ENCODE data around the gene FGFR2. TPM values are rescaled to one million over a fixed set of nuclear protein-coding genes. Genes with fewer than 3 reads are reported as not detected.

FGFR2 gene
- total RNA-seq, 1 experiment from 2014 or later, result 19.7 TPM

DNA sequence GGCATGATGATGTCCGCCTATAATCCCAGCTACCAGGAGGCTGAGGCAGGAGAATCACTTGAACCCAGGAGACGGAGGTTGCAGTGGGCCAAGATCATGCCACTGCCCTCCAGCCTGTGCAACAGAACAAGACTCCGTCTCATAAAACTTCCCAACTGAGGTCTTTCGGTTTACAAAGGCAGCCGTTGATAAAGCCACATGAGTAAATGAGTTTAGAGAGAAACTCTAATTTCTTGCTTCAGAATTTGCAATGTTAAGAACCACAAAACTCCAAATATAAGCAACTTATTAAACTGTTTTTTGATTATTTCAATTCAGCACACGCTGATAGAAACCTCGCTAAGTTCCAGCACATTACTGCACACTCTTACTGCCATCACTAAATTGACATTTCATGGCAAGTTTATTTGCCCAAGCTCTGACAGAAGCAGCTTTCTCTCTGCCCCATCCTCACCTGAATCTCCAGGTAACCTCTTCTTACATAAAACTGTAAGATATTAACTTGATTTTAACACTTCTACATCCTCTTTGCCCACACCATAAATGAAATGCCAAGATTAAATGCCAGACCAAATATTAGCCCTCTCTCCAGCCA is 67.7 kb downstream of the FGFR2 start (continued):
- TF ChIP-seq, protein P1, sequence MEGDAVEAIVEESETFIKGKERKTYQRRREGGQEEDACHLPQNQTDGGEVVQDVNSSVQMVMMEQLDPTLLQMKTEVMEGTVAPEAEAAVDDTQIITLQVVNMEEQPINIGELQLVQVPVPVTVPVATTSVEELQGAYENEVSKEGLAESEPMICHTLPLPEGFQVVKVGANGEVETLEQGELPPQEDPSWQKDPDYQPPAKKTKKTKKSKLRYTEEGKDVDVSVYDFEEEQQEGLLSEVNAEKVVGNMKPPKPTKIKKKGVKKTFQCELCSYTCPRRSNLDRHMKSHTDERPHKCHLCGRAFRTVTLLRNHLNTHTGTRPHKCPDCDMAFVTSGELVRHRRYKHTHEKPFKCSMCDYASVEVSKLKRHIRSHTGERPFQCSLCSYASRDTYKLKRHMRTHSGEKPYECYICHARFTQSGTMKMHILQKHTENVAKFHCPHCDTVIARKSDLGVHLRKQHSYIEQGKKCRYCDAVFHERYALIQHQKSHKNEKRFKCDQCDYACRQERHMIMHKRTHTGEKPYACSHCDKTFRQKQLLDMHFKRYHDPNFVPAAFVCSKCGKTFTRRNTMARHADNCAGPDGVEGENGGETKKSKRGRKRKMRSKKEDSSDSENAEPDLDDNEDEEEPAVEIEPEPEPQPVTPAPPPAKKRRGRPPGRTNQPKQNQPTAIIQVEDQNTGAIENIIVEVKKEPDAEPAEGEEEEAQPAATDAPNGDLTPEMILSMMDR (IDR thresholded peaks at IDR 0.05 in 2 of 3, conservative IDR thresholded peaks at IDR 0.05 in 1 of 3; ENCODE audit: borderline replicate concordance in 1 of 3, insufficient read depth in 1 of 3, low read depth in 2 of 3, low read length in 2 of 3), result no peak
- TF ChIP-seq POLR2A (IDR thresholded peaks at IDR 0.05; ENCODE audit: borderline replicate concordance, extremely low read depth, insufficient read depth, insufficient read length) (no peak), TCF7L2 (IDR thresholded peaks at IDR 0.05; ENCODE audit: borderline replicate concordance, extremely low read depth, insufficient read depth, insufficient read length) (no peak), ZFX (IDR thresholded peaks at IDR 0.05) (no peak), SRF (IDR thresholded peaks at IDR 0.05; ENCODE audit: low read depth) (no peak), EZH2 (IDR thresholded peaks at IDR 0.05) (no peak)
- TF ChIP-seq, protein P2, sequence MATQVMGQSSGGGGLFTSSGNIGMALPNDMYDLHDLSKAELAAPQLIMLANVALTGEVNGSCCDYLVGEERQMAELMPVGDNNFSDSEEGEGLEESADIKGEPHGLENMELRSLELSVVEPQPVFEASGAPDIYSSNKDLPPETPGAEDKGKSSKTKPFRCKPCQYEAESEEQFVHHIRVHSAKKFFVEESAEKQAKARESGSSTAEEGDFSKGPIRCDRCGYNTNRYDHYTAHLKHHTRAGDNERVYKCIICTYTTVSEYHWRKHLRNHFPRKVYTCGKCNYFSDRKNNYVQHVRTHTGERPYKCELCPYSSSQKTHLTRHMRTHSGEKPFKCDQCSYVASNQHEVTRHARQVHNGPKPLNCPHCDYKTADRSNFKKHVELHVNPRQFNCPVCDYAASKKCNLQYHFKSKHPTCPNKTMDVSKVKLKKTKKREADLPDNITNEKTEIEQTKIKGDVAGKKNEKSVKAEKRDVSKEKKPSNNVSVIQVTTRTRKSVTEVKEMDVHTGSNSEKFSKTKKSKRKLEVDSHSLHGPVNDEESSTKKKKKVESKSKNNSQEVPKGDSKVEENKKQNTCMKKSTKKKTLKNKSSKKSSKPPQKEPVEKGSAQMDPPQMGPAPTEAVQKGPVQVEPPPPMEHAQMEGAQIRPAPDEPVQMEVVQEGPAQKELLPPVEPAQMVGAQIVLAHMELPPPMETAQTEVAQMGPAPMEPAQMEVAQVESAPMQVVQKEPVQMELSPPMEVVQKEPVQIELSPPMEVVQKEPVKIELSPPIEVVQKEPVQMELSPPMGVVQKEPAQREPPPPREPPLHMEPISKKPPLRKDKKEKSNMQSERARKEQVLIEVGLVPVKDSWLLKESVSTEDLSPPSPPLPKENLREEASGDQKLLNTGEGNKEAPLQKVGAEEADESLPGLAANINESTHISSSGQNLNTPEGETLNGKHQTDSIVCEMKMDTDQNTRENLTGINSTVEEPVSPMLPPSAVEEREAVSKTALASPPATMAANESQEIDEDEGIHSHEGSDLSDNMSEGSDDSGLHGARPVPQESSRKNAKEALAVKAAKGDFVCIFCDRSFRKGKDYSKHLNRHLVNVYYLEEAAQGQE (IDR thresholded peaks at IDR 0.05; ENCODE audit: low read depth), result no peak

DNA sequence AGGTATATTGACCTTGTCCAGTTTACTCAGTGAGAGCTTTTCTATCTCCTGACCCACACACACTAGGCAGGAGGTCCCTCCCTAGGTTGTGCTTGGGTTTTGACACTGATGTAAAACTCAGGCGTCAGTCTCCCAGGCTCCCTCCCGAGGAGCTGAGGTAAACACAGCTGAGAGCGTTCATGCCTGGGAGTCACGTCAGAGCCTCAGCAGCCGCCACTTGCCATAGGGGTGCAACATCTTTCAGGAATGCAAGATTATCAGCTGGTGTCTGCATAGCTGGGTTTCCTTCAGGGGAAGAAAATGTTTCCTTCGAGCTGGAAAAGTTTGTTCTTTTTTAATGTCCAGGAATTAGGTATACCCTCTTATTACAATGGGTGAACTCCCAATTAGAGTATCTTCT is 70.6 kb downstream of the FGFR2 start:
- H3K27me3 ChIP-seq (ENCODE audit: insufficient read depth, low read length), result no peaks in the 10 kb centered on the region
- no peak overlapping the region for H3K27ac ChIP-seq (ENCODE audit: low read depth, low read length)
- H3K9ac ChIP-seq (ENCODE audit: low read length), result no peak overlapping the region
- CTCF ChIA-PET, result no interaction called here
- RAD21 ChIA-PET (ENCODE audit: low non-redundant PET in 1 of 2, low total read pairs in 2 of 2, uncharacterized antibody in 2 of 2, unreplicated experiment in 2 of 2), result no interaction called here
- TF ChIP-seq SRF (IDR thresholded peaks at IDR 0.05; ENCODE audit: low read depth), result no peak
- no peak for TF ChIP-seq RAD21 (IDR thresholded peaks at IDR 0.05; ENCODE audit: low read depth)
- no peak for TF ChIP-seq SIN3A (IDR thresholded peaks at IDR 0.05; ENCODE audit: low read depth)
- no peak for TF ChIP-seq POLR2A (IDR thresholded peaks at IDR 0.05; ENCODE audit: borderline replicate concordance, extremely low read depth, insufficient read depth, insufficient read length)
- TF ChIP-seq EZH2 (IDR thresholded peaks at IDR 0.05), result no peak
- no peak for TF ChIP-seq SP1 (IDR thresholded peaks at IDR 0.05; ENCODE audit: low read depth)
- no peak for TF ChIP-seq ZFX (IDR thresholded peaks at IDR 0.05)
- intact Hi-C loops (cut with micrococcal nuclease), result no loop called here
- POLR2A ChIA-PET, result no interaction called here
- no peaks in the 10 kb centered on the region for H3K9me2 ChIP-seq (ENCODE audit: insufficient read depth)
- H3K9me3 ChIP-seq (ENCODE audit: control insufficient read depth in 1 of 2, insufficient read depth in 1 of 2, low read depth in 1 of 2, low read length in 2 of 2), result no peaks in the 10 kb centered on the region
- H3K4me3 ChIP-seq (replicated peaks in 1 of 2; ENCODE audit: low read depth in 1 of 2, low read length in 2 of 2), result no peak overlapping the region
- DNase-seq (ENCODE audit: low read depth, low spot score) (no peak), ATAC-seq (no peak)
- H4K20me1 ChIP-seq (ENCODE audit: insufficient read depth), result no peaks in the 10 kb centered on the region
- no peaks in the 10 kb centered on the region for H3K36me3 ChIP-seq (ENCODE audit: control insufficient read depth in 1 of 2, insufficient read depth in 2 of 2, low read length in 2 of 2)
- H2AFZ ChIP-seq (ENCODE audit: low read depth, low read length, poor library complexity, severe bottlenecking), result no peak overlapping the region
- BruUV-seq (replicated peaks), result no TSS peak
- no peaks in the 10 kb centered on the region for H3K79me2 ChIP-seq (ENCODE audit: insufficient read depth, low read length)
- no peaks in the 10 kb centered on the region for H3K4me1 ChIP-seq (ENCODE audit: control insufficient read depth in 1 of 2, insufficient read depth in 2 of 2, low read length in 2 of 2)
- H3K4me2 ChIP-seq (ENCODE audit: low read length), result no peak overlapping the region
